ENCODE data around the gene ABCC4.

DNA sequence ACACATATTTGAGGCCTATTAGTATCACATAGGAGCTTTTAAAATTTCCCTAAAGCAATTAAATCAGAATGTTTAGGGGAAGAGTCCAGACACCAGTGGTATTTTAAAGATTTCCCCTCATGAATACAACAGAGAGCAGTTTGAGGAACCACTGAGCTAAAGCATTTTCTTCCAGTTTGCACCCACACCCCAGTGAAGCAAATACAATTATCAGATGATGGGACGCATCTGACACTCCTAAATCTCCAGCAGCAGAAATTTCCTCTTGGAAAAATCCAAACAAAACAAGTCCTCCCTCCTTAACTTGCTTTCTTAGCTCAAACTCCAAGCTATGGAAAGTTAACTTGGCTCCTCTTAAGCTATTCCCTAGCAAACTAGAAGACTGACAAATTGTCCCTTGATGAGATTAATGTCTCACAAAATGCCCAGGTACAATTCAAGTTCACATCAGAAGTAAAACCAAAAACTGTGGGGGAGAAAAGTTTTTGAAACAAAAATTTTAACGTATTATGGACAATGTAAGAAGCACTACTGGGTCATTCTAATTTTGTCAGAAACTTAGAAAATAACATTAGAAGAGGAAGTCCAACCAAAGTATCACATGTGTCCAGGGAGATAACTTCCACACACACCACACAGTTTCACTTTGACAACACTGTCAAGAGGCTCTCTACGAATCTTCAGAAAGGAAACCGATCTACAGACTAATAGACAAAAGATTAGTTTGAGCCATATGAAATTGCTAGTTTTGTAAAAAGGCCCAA is 74.1 kb downstream of the ABCC4 start:
- TF ChIP-seq, protein P1, sequence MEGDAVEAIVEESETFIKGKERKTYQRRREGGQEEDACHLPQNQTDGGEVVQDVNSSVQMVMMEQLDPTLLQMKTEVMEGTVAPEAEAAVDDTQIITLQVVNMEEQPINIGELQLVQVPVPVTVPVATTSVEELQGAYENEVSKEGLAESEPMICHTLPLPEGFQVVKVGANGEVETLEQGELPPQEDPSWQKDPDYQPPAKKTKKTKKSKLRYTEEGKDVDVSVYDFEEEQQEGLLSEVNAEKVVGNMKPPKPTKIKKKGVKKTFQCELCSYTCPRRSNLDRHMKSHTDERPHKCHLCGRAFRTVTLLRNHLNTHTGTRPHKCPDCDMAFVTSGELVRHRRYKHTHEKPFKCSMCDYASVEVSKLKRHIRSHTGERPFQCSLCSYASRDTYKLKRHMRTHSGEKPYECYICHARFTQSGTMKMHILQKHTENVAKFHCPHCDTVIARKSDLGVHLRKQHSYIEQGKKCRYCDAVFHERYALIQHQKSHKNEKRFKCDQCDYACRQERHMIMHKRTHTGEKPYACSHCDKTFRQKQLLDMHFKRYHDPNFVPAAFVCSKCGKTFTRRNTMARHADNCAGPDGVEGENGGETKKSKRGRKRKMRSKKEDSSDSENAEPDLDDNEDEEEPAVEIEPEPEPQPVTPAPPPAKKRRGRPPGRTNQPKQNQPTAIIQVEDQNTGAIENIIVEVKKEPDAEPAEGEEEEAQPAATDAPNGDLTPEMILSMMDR (IDR thresholded peaks at IDR 0.05 in 2 of 3, conservative IDR thresholded peaks at IDR 0.05 in 1 of 3; ENCODE audit: borderline replicate concordance in 1 of 3, insufficient read depth in 1 of 3, low read depth in 2 of 3, low read length in 2 of 3) = no peak
- no peak for TF ChIP-seq SP1 (IDR thresholded peaks at IDR 0.05; ENCODE audit: low read depth)
